GM10248 (cell line): ENCODE measurements around the gene TBC1D17.

Source experiments
- CTCF ChIA-PET: fragments of 300-600 bp; sonication (Branson Sonifier 250); formaldehyde crosslinking; extraction: SDS; loops from one replicate; lab custom pipeline; 2021; ENCODE audit warnings: antibody characterized with exemption; lab: Yijun Ruan, JAX
- POLR2A ChIA-PET: fragments of 350-650 bp; sonication (Branson Sonifier 250); formaldehyde crosslinking; extraction: SDS; loops from one replicate; lab custom pipeline; 2020; ENCODE audit warnings: antibody characterized with exemption; lab: Yijun Ruan, JAX
- DNase-seq: peaks from one replicate; pipeline ENCODE4 v3.0.0; 2012; ENCODE audit errors: extremely low spot score
- CTCF ChIP-seq: IDR thresholded peaks from 2 replicates; pipeline ENCODE4 v1.5.1; 2012; ENCODE audit warnings: mild to moderate bottlenecking, low read depth; ENCODE audit errors: extremely low read depth, missing control alignments, control extremely low read depth

Gene TBC1D17

GRCh38 chr19:49879243-49879963 lies 1.9 kb downstream of the TBC1D17 start:
- POLR2A ChIA-PET, result no interaction called here
- CTCF ChIA-PET, result no interaction called here
- TF ChIP-seq CTCF, result no peak
- no peak for DNase-seq

- POLR2A ChIA-PET, result interaction anchor here (1.2 kb wide), 1 partner anchor 49 kb away, joined by 6 read pairs; the partner anchor contains the start of genes ATF5 and NUP62
- TF ChIP-seq CTCF, result no peak
- DNase-seq, result no peak
- CTCF ChIA-PET, result interaction anchor here (1.5 kb wide), 1 partner anchor 18 kb away, joined by 4 read pairs; no protein-coding TSS in a partner anchor
Measured at GRCh38 chr19:49880162-49880869, 2.8 kb downstream of the TBC1D17 start.

GRCh38 chr19:49881186-49881585 lies 3.7 kb downstream of the TBC1D17 start:
- ChIA-PET CTCF (interaction anchor here (1.5 kb wide), 1 partner anchor 17 kb away, joined by 4 read pairs; no protein-coding TSS in a partner anchor), POLR2A (interaction anchor here (1.2 kb wide), 1 partner anchor 48 kb away, joined by 6 read pairs; the partner anchor contains the start of genes ATF5 and NUP62)
- DNase-seq, result no peak
- TF ChIP-seq CTCF, result no peak

GRCh38 chr19:49881672-49882394 lies 4.3 kb downstream of the TBC1D17 start:
- POLR2A ChIA-PET, result interaction anchor here (1.2 kb wide), 1 partner anchor 47 kb away, joined by 6 read pairs; the partner anchor contains the start of genes ATF5 and NUP62
- TF ChIP-seq CTCF, result no peak
- CTCF ChIA-PET, result interaction anchor here (0.9 to 1.5 kb wide), 3 partner anchors 12 to 16 kb away, joined by 3 to 4 read pairs (median 3); no protein-coding TSS in a partner anchor
- no peak for DNase-seq

GRCh38 chr19:49882643-49883042 lies 5.1 kb downstream of the TBC1D17 start:
- CTCF ChIA-PET, result interaction anchor here (0.9 to 1.0 kb wide), 2 partner anchors 11 to 13 kb away, joined by 3 read pairs; no protein-coding TSS in a partner anchor
- no peak for TF ChIP-seq CTCF
- POLR2A ChIA-PET, result no interaction called here

GRCh38 chr19:49883094-49883493 lies 5.6 kb downstream of the TBC1D17 start:
- ChIA-PET CTCF (interaction anchor here (1.0 kb wide), 1 partner anchor 11 kb away, joined by 3 read pairs; no protein-coding TSS in a partner anchor), POLR2A (no interaction called here)
- no peak for TF ChIP-seq CTCF
- no peak for DNase-seq

More at GRCh38 chr19:49882643-49883042, 5.1 kb downstream of the TBC1D17 start:
- no peak for DNase-seq
